GM21423 (cell line): ENCODE data around the gene INF2.

ENCODE experiments used
- ATAC-seq: cut with Tn5 transposase; IDR thresholded peaks from one replicate; pipeline ENCODE4 v1.9.1; 2021; ENCODE audit warnings: mild to moderate bottlenecking, moderate library complexity; ENCODE audit not compliant: unreplicated experiment

The INF2 gene

GRCh38 chr14:104687601-104688504 lies 1.6 kb upstream of the INF2 start:
- ATAC-seq = no peak

- no peak for ATAC-seq
These were observed 811 bp upstream of the INF2 start for GRCh38 chr14:104688505-104689108.

GRCh38 chr14:104689881-104690711 lies 678 bp downstream of the INF2 start:
- no peak for ATAC-seq

- ATAC-seq = no peak
These were observed 1.5 kb downstream of the INF2 start for GRCh38 chr14:104690861-104691455.

DNA sequence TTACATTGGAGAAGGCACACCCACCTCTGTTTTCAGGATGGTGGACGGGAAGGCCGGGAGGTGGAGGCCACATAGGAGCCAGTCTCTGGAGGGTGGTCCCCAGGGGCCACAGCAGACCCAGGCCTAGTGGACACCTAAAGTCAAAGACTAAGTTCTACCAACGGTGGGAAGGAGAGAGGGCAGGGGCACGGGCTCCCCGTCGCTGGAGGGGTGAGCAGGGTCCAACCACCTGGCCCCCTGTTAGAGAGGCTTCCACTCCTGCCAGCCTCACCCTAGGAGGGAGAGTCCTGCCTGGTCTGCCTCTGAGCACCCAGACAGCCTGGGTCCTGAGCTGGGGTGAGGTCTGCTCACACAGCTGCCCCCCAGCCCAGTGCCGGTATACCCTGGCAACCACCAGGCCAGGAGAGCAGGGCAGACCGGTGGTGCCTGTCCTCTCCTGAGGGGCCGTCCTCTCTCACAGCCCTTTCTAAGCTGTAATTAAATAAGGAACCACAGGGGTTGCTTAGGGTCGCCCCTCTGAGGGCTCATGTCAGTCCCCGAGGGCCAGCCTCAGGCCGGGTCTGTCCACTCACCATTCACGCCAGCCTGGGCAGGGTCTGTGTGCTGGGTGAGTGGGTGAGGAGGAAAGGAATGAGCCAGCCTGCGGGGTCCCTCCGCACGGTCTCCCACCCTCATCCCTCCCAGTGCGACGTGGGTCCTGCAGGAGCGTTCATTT lies 2.3 kb downstream of the INF2 start:
- ATAC-seq = no peak

DNA sequence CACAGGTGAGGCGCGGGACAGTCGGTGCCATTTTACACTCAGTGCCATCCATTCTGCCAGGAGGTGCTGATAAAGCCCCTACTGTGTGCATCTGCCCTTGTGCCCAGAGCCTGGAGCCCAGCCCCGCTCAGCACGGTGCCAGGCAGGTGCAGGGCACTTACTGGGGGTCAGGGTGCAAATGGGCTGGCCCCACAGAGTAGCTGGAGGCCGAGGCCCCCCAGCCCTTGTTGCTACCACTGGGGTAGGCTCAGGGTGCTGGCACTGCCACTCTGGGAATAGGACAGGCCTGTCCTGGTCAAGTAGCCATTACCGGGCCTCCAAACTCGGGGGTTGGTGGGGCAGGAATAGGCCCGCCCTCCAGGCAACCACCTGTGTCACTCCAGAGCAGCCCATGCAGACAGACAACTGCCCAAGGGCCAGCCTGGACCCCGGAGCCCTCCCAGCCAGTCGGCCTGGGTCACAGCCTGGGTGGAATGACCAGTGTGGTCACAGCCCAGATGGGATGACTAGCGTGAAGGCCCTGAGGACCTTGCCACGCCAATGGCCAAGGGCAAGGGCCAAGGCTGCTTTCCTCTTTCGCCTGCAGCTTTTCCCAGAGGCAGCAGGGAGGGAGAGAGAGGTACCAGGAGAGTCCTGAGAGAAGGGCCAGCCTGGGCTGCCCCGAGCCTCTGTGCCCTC lies 3.0 kb downstream of the INF2 start:
- ATAC-seq = no peak

- ATAC-seq = no peak
These were observed 3.5 kb downstream of the INF2 start for GRCh38 chr14:104692939-104693315.

DNA sequence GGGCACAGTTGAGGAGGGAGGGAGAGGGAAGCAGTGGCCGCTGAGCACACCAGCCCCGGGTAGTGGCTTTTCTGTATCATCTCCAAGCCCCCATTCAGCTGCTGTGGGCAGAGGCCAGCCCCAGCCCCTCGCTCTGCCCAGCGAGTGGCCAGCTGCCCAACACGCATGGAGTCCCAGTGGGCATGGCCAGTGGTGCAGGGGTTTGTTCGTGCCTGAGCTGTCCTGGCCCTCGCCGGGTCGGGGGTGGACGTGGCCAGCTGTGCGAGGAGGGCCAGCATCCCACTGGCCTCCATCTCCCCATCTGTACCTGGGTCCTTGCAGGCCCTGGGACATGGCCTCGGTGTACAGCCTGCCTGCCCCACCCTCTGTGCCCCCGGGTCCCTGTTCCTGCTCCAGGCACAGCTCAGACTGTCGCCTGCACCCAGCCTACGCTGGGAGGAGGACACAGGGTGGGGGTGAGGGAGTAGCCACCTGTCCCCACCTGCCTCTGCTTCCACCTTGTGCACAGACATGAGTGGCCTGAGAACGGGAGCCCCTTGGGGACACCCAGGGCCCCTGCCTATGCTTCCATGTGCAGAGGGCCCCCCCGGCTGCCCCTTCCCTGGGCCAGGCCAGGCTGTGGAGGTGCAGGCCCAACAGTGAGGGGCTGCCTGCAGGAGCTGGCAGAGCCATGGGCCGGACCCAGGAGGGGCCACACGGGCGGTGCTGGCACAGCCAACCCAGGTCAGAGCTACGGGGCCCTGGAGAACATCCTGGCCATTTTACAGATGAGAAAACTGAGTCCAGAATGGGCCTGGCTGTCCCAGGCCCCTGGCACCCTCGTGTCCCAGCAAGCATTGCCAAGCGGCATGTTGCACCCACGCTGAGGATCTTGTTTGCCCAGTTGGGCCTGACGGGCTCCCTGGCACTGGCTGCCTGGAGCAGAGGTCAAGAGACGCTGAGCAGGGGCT lies 4.3 kb downstream of the INF2 start:
- no peak for ATAC-seq

GRCh38 chr14:104694475-104694950 lies 5.1 kb downstream of the INF2 start:
- no peak for ATAC-seq

DNA sequence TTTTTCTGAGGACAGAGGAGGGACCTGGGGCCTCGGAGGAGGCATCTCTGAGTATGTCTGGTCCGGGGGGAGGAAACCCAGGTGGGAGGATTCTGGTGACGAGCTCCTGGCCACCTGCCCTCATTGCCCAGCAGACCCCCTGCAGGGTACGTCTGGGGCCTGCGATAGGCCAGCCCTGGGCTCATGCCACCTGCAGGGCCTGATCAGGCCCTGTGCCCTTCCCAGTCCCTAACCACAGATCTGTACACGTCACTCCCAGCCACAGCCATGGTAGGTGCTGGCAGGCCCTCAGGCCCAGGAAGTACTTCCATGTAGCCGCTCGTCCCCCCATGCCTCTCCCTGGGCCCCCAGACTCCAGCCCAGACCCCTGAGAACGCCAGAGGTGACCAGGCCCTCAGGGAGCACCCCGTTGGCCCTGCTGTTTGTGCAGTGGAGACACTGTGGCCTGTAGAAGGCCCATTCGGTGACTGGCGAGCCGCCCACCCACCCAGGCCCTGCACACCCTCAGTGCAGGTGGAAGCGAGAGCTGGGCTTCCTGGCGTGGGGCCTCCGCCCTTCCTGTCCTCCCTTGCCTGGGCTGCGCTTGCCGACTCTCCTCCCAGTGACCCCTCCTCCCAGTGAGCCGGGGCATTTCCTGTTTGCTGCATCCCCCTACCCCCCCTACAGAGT lies 5.7 kb downstream of the INF2 start:
- ATAC-seq = no peak

DNA sequence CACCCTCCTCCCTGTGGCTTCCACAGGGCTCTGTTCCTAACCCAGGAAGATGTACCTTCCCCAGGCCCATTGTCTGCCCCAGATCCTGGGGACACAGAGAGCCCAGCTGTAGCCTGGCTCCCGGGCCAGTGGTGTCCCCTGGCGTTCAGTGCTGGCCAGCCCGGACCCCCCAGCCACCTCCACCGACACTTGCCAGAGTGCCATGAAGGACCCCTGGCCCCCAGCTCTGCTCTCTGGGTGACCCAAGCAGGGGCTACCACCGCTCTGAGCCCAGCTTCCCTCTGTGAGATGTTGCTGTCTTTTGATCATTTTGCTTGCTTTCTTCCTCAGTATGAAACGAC lies 6.2 kb downstream of the INF2 start:
- no peak for ATAC-seq

DNA sequence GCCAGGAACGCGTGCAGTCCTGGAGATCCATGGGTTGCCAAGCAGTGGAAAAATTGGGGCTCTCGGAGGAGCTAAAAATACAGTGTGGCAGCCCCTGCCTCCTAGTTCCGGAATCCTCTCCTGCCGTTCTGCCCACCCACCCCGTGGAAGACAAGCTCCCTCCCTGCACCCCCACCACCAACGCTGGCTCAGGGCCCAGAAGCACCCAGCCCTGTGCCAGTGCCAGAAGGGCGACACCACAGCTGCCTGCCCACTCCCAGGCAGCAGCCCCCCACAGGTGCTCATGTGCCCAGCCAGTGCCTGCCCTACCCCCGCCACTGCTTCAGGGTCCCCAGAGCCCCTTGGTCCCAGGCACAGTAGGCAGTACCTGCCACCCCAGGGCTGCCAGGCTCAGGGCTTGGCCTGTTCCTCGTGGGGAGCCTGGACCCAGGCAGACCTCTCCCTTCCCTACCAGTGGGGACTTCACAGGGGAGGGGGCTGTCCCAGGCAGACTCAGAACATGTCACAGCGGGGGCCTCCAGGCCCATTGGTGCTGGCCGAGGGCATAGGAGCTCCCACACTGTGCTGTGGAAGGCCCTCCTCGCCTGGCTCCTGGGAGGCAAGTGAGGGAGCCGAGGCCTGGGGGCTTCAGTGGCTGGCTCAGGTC lies 7.4 kb downstream of the INF2 start:
- no peak for ATAC-seq

DNA sequence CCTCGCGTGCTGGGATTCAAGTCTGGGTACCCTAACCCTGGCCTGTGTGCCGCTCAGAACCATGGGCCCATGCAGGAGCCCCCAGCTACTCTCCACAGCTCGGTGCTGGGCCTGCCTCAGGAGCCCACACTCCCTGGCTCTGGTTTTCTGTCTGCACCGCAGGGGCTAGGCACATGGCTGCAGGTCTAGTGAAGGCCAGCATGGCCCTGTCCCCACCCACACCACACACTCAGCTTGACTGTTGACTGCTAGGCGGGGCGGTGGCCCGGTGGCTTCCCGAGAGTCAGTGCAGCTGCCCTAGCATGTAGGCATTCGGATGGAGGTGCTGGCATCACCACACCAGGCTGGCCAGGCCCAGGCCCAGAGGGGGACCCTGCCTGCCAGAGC lies 7.9 kb downstream of the INF2 start:
- no peak for ATAC-seq

- no peak for ATAC-seq
These were observed 8.6 kb downstream of the INF2 start for GRCh38 chr14:104697892-104698583.

DNA sequence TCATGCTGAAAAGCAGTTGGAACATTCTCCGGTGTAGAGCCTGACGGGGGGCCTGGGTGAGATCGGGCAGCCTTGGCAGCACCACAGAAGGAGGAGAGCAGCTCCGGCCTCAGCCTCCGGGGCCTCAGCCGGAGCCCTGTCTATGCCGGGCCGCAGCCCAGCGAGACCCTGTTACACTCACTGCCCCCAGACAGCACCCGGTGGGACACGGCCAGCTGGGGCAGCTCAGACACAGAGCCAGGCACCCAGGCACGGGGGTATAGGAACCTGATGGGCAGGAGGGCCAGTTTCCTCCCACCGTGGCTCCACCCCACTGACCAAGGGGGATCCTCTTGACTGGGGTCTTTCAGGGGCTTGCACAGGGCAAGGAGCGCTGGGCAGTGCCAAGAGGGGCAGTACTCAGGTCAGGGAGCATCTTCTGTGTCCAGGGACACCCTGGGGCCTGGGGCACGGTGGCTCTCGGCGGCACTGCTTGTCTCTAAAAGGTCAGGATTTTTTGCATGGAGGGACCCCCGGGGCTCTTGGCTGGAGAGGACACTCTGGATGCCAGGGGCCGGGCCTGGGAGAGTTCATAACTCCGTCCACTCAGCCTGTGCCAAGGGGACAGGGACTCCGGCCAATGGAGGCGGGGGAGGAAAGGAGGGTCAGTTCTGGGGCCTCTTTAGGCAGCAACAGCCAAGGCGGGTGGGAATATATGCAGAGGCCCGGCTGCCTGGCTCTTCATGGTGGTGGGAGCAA lies 9.4 kb downstream of the INF2 start:
- no peak for ATAC-seq

- ATAC-seq = no peak
These were observed 10.0 kb downstream of the INF2 start for GRCh38 chr14:104699426-104699748.

- ATAC-seq = no peak
These were observed 10.8 kb downstream of the INF2 start for GRCh38 chr14:104700225-104700651.
